ENCODE data around the gene KRT79.

The KRT79 gene

DNA sequence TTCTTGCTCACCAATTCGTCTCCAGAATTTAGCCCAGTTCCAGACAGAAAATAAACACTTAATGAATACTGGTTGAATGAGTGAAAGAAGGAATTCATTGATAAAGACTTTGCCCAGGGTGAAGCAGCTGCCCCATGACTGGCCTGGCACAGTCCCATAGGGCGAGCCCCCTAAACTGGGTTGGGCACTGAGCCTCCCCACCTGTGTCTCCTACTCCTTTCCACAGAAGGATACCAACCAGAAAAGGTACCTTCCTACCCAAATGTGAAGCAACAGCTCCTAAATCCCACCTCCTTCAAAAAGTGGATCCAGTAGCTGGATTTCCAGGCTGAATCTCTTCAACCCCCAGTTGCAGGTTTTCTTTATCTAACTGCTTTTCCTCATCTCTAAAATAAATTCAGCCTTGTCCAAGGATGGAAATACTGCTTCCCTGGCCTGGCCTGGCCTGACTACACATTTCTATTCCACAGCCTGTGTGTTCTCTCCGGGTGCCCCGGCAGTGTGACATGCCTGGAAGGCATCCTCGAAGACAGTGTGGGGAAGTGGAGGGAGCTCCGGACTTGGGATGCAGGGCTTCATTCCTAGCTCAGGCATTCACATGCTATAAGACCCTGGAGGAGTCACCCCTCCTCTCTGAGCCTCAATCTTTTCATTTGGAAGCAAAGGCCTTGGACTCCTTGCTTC is 45.8 kb downstream of the KRT79 start:
- no peak for DNase-seq (ENCODE audit: low read depth)
- TF ChIP-seq, protein P1, sequence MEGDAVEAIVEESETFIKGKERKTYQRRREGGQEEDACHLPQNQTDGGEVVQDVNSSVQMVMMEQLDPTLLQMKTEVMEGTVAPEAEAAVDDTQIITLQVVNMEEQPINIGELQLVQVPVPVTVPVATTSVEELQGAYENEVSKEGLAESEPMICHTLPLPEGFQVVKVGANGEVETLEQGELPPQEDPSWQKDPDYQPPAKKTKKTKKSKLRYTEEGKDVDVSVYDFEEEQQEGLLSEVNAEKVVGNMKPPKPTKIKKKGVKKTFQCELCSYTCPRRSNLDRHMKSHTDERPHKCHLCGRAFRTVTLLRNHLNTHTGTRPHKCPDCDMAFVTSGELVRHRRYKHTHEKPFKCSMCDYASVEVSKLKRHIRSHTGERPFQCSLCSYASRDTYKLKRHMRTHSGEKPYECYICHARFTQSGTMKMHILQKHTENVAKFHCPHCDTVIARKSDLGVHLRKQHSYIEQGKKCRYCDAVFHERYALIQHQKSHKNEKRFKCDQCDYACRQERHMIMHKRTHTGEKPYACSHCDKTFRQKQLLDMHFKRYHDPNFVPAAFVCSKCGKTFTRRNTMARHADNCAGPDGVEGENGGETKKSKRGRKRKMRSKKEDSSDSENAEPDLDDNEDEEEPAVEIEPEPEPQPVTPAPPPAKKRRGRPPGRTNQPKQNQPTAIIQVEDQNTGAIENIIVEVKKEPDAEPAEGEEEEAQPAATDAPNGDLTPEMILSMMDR (IDR thresholded peaks at IDR 0.05; ENCODE audit: insufficient read depth, low read depth, low read length, missing control alignments), result no peak
- H3K4me3 ChIP-seq (ENCODE audit: low read length), result no peak overlapping the region

DNA sequence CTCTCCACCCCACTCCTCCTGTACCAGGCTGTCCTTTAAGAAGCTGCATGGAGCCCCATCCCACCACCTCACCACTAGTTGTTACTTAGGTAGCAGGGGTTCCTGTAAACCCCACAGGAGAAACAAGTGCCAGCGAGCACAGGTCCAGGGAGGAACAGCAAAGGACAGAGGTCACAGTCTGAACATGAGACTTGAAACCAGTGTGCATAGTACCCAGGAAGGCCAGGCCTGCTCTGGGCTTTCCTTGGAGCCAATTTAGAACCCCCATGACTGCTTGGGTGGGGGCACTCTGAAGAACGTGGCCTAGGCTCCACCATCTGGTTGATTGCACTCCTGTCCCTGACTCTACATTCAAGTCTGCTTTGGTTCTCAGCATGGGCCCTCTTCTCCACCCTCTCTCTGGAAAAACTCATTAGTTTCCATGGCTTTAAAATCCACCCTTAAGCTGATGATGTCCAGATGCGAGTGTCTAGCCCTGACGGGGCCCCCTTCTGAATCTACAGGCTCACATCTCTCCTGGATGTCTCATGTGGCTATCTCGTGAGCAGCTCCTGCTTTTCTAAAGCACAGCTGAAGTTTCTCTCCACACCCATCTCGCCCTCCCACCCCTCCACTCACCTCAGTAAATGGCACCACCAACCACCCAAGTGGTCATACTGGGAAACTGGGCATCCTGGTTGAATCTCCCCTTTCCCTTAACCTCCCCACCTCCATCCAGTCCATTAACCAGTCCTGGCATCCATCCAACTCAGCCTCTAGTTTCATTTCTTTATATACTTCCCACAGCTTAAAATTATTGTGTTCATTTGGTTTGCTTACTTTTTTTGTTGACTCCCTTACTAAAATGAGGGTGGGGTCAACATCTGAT is 46.6 kb downstream of the KRT79 start:
- no peak overlapping the region for H3K4me3 ChIP-seq (ENCODE audit: low read length)
- TF ChIP-seq, protein P1 (IDR thresholded peaks at IDR 0.05; ENCODE audit: insufficient read depth, low read depth, low read length, missing control alignments), result no peak
- DNase-seq (ENCODE audit: low read depth), result no peak

DNA sequence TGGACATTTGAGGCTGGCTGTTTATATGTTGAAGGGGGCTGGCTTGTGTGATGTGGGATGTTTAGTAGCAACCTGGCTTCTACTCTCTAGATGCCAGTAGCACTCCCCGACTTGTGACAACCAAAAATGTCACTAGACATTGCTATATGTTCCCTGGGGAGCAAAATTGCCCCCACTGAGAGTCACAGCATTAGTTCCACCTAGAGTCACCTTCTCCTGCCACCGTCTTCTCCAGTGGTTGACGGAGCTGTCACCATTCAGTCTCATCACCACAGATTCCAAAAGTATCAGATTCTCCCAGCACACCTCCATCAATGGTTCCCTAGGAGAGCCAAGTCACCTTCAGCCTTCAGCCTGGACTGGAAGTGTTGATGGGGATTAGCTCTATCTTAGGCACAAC is 49.2 kb downstream of the KRT79 start:
- TF ChIP-seq, protein P1 (IDR thresholded peaks at IDR 0.05; ENCODE audit: insufficient read depth, low read depth, low read length, missing control alignments), result no peak
- no peak for DNase-seq (ENCODE audit: low read depth)
- no peak overlapping the region for H3K4me3 ChIP-seq (ENCODE audit: low read length)

DNA sequence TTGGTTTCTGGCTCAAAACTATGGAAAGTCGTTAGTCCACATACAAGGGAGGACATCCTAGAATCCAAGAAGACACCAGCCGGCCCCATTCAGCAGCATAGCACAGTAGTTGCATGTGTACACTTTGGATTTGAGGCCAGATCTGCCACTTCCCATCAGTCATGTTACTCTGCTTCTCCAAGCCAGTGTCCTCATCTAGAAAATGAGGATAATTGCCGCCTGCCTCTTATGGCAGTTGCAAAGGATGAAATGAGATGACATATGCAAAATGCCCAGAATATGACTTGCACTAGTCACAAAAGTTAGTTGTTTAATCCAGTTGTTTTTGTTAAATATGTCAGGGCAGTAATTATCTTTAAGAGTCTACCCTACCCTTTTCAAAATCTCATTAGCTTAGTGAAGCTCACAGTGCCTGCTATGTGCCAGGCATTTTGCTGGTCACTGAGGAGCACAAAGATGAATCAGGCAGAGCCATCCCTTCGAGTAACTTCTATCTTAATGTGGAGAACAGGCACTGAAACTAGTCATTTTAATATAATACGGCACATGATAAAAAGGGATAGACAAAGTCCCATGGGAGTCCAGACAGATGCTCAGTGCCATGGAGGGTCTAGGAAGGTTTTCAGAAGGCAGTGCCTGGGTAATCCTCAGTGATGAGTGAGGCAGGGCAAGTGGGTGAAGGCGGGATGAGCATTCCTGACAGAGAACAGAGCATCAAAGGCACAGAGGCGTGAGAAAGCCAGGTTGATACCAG is 50.4 kb downstream of the KRT79 start:
- TF ChIP-seq, protein P1 (IDR thresholded peaks at IDR 0.05; ENCODE audit: insufficient read depth, low read depth, low read length, missing control alignments), result no peak
- DNase-seq (ENCODE audit: low read depth), result no peak
- H3K4me3 ChIP-seq (ENCODE audit: low read length), result no peak overlapping the region

DNA sequence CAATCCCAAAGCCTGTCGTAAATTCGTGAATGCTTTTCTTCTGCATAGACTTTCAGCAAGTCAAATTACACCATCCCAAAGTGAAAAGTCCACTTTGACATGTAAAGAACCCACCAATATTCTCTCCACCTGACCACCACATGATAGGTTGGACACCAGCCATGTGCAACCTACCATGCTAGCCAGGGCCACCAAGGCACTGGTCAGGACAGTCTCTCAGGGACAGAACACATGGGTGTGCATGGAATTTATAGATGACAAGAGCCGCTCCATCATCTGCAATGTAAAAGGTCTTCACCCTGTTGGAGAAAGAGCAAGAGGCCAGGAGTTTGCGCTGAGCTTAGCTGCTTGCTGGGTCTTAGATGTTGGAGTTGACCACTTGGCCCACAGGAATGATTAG is 51.6 kb downstream of the KRT79 start:
- TF ChIP-seq, protein P1 (IDR thresholded peaks at IDR 0.05; ENCODE audit: insufficient read depth, low read depth, low read length, missing control alignments), result no peak
- no peak for DNase-seq (ENCODE audit: low read depth)
- no peak overlapping the region for H3K4me3 ChIP-seq (ENCODE audit: low read length)

DNA sequence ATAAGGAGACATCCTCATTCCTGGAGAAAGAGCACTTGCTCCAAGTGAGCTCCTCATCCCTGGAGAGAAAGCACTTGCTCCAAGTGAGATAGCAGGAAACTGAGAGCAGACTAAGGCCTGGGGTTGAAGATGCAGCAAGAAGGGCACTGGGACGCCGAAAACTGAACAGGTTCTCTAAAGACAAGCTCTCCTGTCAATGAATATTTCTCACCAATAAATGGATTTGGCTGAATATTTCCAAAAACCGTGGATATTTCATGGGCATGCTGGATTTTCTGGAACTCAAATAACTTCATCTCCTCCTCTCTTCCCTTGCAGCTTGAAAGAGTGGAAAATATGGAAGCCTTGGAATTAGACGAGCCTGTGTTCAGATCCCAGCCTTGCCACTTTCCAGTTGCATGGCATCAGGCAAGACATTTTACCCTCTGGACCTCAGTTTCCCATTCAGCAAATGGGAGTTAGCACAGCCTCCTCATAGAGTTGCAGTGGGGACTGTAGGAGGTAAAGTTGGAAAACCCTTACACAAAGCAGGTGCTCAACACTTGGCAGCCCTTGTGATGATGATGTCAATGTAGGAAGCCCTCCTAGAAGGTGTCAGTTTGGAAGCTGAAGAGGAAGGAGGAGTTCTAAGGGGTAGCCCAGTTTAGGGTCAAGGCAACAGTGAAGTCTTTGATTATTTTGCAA is 52.6 kb downstream of the KRT79 start:
- DNase-seq (ENCODE audit: low read depth), result no peak
- no peak overlapping the region for H3K4me3 ChIP-seq (ENCODE audit: low read length)
- TF ChIP-seq, protein P1 (IDR thresholded peaks at IDR 0.05; ENCODE audit: insufficient read depth, low read depth, low read length, missing control alignments), result no peak
